Neural crest cell (in vitro differentiated cells): ENCODE data around the gene TMEM37. TPM values are rescaled to one million over a fixed set of nuclear protein-coding genes. Genes with fewer than 3 reads are reported as not detected.

Experiments used
- DNase-seq: peaks from one replicate; pipeline ENCODE4 v3.0.0; 2021; ENCODE audit warnings: low read depth, mixed read lengths, low spot score
- H3K27ac Mint-ChIP-seq: one replicate; pipeline ENCODE4 v1.8.0; 2021; ENCODE audit warnings: mild to moderate bottlenecking, mixed read lengths; ENCODE audit not compliant: unreplicated experiment
- H3K27me3 Mint-ChIP-seq: 2 replicates; pipeline ENCODE4 v1.8.0; 2021; ENCODE audit warnings: low read depth, mild to moderate bottlenecking, mixed read lengths
- H3K36me3 Mint-ChIP-seq: 2 replicates; pipeline ENCODE4 v1.8.0; 2021; ENCODE audit warnings: low read depth, mild to moderate bottlenecking, mixed read lengths
- H3K4me1 Mint-ChIP-seq: 2 replicates; pipeline ENCODE4 v1.8.0; 2021; ENCODE audit warnings: mixed read lengths
- H3K4me3 Mint-ChIP-seq: one replicate; pipeline ENCODE4 v1.8.0; 2021; ENCODE audit warnings: mild to moderate bottlenecking, mixed read lengths
- H3K9me3 Mint-ChIP-seq: 2 replicates; pipeline ENCODE4 v1.8.0; 2021; ENCODE audit warnings: mixed read lengths
- CTCF ChIP-seq: fragments of 200-600 bp; sonication (generic); conservative IDR thresholded peaks from 2 replicates; pipeline ENCODE4 v1.5.0; 2021; ENCODE audit warnings: antibody characterized with exemption, mild to moderate bottlenecking
- total RNA-seq: library from RNA; stranded (reverse); gene quantifications from 2 replicates; pipeline ENCODE4 v1.2.1, GENCODE V29; 2021

The TMEM37 gene
- total RNA-seq, 1 donor from 2014 or later = 5.3 TPM

GRCh38 chr2:119480184-119480583, 48.5 kb downstream of the TMEM37 start:
- peaks cover 11% of the 10 kb centered on the region for H3K4me1 Mint-ChIP-seq
- no peaks in the 10 kb centered on the region for H3K27me3 Mint-ChIP-seq
- no peaks in the 10 kb centered on the region for H3K9me3 Mint-ChIP-seq
- no peak for DNase-seq
- TF ChIP-seq CTCF = no peak
- no peaks in the 10 kb centered on the region for H3K36me3 Mint-ChIP-seq
- no peak overlapping the region for H3K4me3 Mint-ChIP-seq
- no peak overlapping the region for H3K27ac Mint-ChIP-seq

- TF ChIP-seq CTCF = no peak
- Mint-ChIP-seq H3K27ac (no peak overlapping the region), H3K36me3 (no peaks in the 10 kb centered on the region), H3K4me3 (no peak overlapping the region), H3K27me3 (no peaks in the 10 kb centered on the region), H3K9me3 (no peaks in the 10 kb centered on the region), H3K4me1 (peaks cover 9% of the 10 kb centered on the region)
- no peak for DNase-seq
Measured at GRCh38 chr2:119480718-119481142, 49.1 kb downstream of the TMEM37 start.

GRCh38 chr2:119481501-119482455, 50.1 kb downstream of the TMEM37 start:
- Mint-ChIP-seq H3K4me3 (no peak overlapping the region), H3K27ac (peak overlapping the region; percentile 19), H3K4me1 (no peaks in the 10 kb centered on the region), H3K9me3 (no peaks in the 10 kb centered on the region), H3K27me3 (no peaks in the 10 kb centered on the region), H3K36me3 (no peaks in the 10 kb centered on the region)
- DNase-seq = no peak
- TF ChIP-seq CTCF = no peak

- DNase-seq = no peak
- Mint-ChIP-seq H3K27me3 (no peaks in the 10 kb centered on the region), H3K9me3 (no peaks in the 10 kb centered on the region), H3K36me3 (no peaks in the 10 kb centered on the region), H3K27ac (peak overlapping the region; percentile 19), H3K4me3 (no peak overlapping the region), H3K4me1 (no peaks in the 10 kb centered on the region)
- no peak for TF ChIP-seq CTCF
Measured at GRCh38 chr2:119482481-119483394, 51.1 kb downstream of the TMEM37 start.

GRCh38 chr2:119483395-119483753, 51.7 kb downstream of the TMEM37 start:
- no peak for TF ChIP-seq CTCF
- Mint-ChIP-seq H3K9me3 (no peaks in the 10 kb centered on the region), H3K27ac (peak overlapping the region; percentile 19), H3K27me3 (no peaks in the 10 kb centered on the region), H3K4me1 (no peaks in the 10 kb centered on the region), H3K36me3 (no peaks in the 10 kb centered on the region), H3K4me3 (no peak overlapping the region)
- DNase-seq = no peak
